HEK293T (cell line): ENCODE results near the gene GLYATL3.

Experiments
- ARNT ChIP-seq: fragments of 450-650 bp; IDR thresholded peaks from 2 replicates; pipeline ENCODE4 v1.6.1; 2017; ENCODE audit warnings: mild to moderate bottlenecking
- CTBP1 ChIP-seq: fragments of 450-650 bp; IDR thresholded peaks from 2 replicates; pipeline ENCODE4 v1.6.1; 2016; ENCODE audit warnings: borderline replicate concordance
- ELF4 ChIP-seq: fragments of 450-650 bp; IDR thresholded peaks from 2 replicates; pipeline ENCODE4 v1.6.1; 2017; ENCODE audit warnings: antibody characterized with exemption
- FOXA1 ChIP-seq: fragments of 450-650 bp; IDR thresholded peaks from 2 replicates; pipeline ENCODE4 v1.6.1; 2016; ENCODE audit warnings: mild to moderate bottlenecking
- FOXK2 ChIP-seq: fragments of 450-650 bp; IDR thresholded peaks from 2 replicates; pipeline ENCODE4 v1.6.1; 2016; ENCODE audit warnings: mild to moderate bottlenecking
- FOXM1 ChIP-seq: fragments of 450-650 bp; IDR thresholded peaks from 2 replicates; pipeline ENCODE4 v1.6.1; 2017; ENCODE audit warnings: mild to moderate bottlenecking, borderline replicate concordance
- HDGF ChIP-seq: fragments of 450-650 bp; IDR thresholded peaks from 2 replicates; pipeline ENCODE4 v1.6.1; 2017; ENCODE audit warnings: antibody characterized with exemption, borderline replicate concordance
- L3MBTL2 ChIP-seq: fragments of 450-650 bp; conservative IDR thresholded peaks from 2 replicates; pipeline ENCODE4 v1.6.1; 2016; ENCODE audit warnings: mild to moderate bottlenecking
- LEF1 ChIP-seq: fragments of 450-650 bp; IDR thresholded peaks from 2 replicates; pipeline ENCODE4 v1.6.1; 2017; ENCODE audit warnings: mild to moderate bottlenecking, borderline replicate concordance
- NFRKB ChIP-seq: fragments of 450-650 bp; IDR thresholded peaks from 2 replicates; pipeline ENCODE4 v1.6.1; 2016; ENCODE audit warnings: mild to moderate bottlenecking, moderate library complexity
- SP1 ChIP-seq: fragments of 450-650 bp; IDR thresholded peaks from 2 replicates; pipeline ENCODE4 v1.6.1; 2017
- SUZ12 ChIP-seq: fragments of 450-650 bp; IDR thresholded peaks from 2 replicates; pipeline ENCODE4 v1.6.1; 2016; ENCODE audit warnings: mild to moderate bottlenecking
- TARDBP ChIP-seq: fragments of 450-650 bp; IDR thresholded peaks from 2 replicates; pipeline ENCODE4 v1.6.1; 2016
- ZNF384 ChIP-seq: fragments of 450-650 bp; IDR thresholded peaks from 2 replicates; pipeline ENCODE4 v1.6.1; 2016

GRCh38 chr6:49541210-49541724 lies 41.5 kb downstream of the GLYATL3 start:
- TF ChIP-seq SP1 (no peak), NFRKB (no peak), L3MBTL2 (no peak), HDGF (no peak), FOXK2 (no peak), ELF4 (no peak), CTBP1 (no peak), ARNT (no peak), TARDBP (no peak), LEF1 (no peak), ZNF384 (no peak), FOXM1 (no peak), SUZ12 (no peak), FOXA1 (no peak)
